Tibial nerve (tissue), 4 donors: ENCODE results near the gene ABCC4. TPM values are rescaled to one million over a fixed set of nuclear protein-coding genes. Genes with fewer than 3 reads are reported as not detected.

Experiments used
- DNase-seq, 2 donors: peaks; one replicate each; pipeline ENCODE4 v3.0.0-alpha.2; 2019; ENCODE audit warnings: low spot score in 2 of 2
- H3K27ac ChIP-seq, 4 donors: fragments of 200-600 bp; sonication (generic) in 3 of 4; one replicate each; pipeline ENCODE4 v1.5.1; 2017 to 2019; ENCODE audit warnings: mild to moderate bottlenecking in 1 of 4
- H3K27me3 ChIP-seq, 2 donors: fragments of 200-600 bp; sonication (generic) in 1 of 2; one replicate each; pipeline versions ENCODE4 v1.5.1 to v1.6.0; 2017 to 2019
- H3K36me3 ChIP-seq, 3 donors: fragments of 200-600 bp; sonication (generic); one replicate each; pipeline ENCODE4 v1.5.1; 2018 to 2019
- H3K4me1 ChIP-seq, 4 donors: fragments of 200-600 bp; sonication (generic) in 3 of 4; one replicate each; pipeline ENCODE4 v1.5.1; 2017 to 2019
- H3K4me3 ChIP-seq, 4 donors: fragments of 200-600 bp; sonication (generic) in 3 of 4; one replicate each; pipeline ENCODE4 v1.5.1; 2017 to 2019; ENCODE audit warnings: mild to moderate bottlenecking in 1 of 4, moderate library complexity in 1 of 4
- H3K9me3 ChIP-seq, 4 donors: fragments of 200-600 bp; sonication (generic) in 3 of 4; one replicate each; pipeline ENCODE4 v1.5.1; 2017 to 2019
- CTCF ChIP-seq, 5 experiments: fragments of 200-600 bp in 3 of 5; fragments of 450-650 bp in 2 of 5; sonication (generic) in 3 of 5; IDR thresholded peaks; one replicate each; pipeline ENCODE4 v1.5.1; 2016 to 2019; ENCODE audit warnings: antibody characterized with exemption in 5 of 5, mild to moderate bottlenecking in 3 of 5, moderate library complexity in 2 of 5
- EP300 ChIP-seq, 2 donors: sonication (generic); formaldehyde crosslinking; IDR thresholded peaks; one replicate each; pipeline ENCODE4 v1.6.1; 2017; ENCODE audit warnings: antibody characterized with exemption in 2 of 2, mild to moderate bottlenecking in 1 of 2
- POLR2A ChIP-seq, 2 donors: fragments of 450-650 bp; IDR thresholded peaks; one replicate each; pipeline ENCODE4 v1.6.1; 2017; ENCODE audit warnings: antibody characterized with exemption in 2 of 2, mild to moderate bottlenecking in 2 of 2, moderate library complexity in 2 of 2
- WGBS, 2 donors: methylation state at CpG; one replicate each; pipeline ENCODE4 v1.1.5; 2018; 5-methylcytosine and 5-hydroxymethylcytosine counted together
- total RNA-seq, 4 donors: library from RNA; depleted of rRNA; stranded (reverse); fragments of >200 nt; gene quantifications; one replicate each; pipeline ENCODE4 v1.1.0, GENCODE V29; 2016

ABCC4 gene
- total RNA-seq, 4 donors from 2014 or later: 5.7 to 20.1 (median 9.3) TPM

GRCh38 chr13:94997126-94997525 is 304.1 kb downstream of the ABCC4 start:
- no peak for TF ChIP-seq EP300 (IDR thresholded peaks at IDR 0.05)
- no peak for TF ChIP-seq CTCF (IDR thresholded peaks at IDR 0.05)
- no peak for TF ChIP-seq POLR2A (IDR thresholded peaks at IDR 0.05)
- no peak overlapping the region for H3K4me3 ChIP-seq
- H3K27me3 ChIP-seq: peaks cover 0 to under 1% of the 10 kb centered on the region in 2 donors
- H3K9me3 ChIP-seq: no peaks in the 10 kb centered on the region
- no peak overlapping the region for H3K27ac ChIP-seq
- no peaks in the 10 kb centered on the region for H3K4me1 ChIP-seq
- no peaks in the 10 kb centered on the region for H3K36me3 ChIP-seq
- DNase-seq: no peak

- Histone ChIP-seq H3K27ac (no peak overlapping the region), H3K36me3 (no peaks in the 10 kb centered on the region), H3K4me1 (no peaks in the 10 kb centered on the region), H3K27me3 (no peaks in the 10 kb centered on the region), H3K4me3 (no peak overlapping the region), H3K9me3 (no peaks in the 10 kb centered on the region)
- no peak for TF ChIP-seq CTCF (IDR thresholded peaks at IDR 0.05)
- no peak for TF ChIP-seq POLR2A (IDR thresholded peaks at IDR 0.05)
- no peak for TF ChIP-seq EP300 (IDR thresholded peaks at IDR 0.05)
- 24 to 37% methylated on average over 1 of the region's 1 CpG for whole genome bisulfite sequencing, 2 donors
- DNase-seq: no peak
Measured at GRCh38 chr13:94996445-94996844, 304.8 kb downstream of the ABCC4 start.

GRCh38 chr13:94994506-94994905 is 306.7 kb downstream of the ABCC4 start:
- DNase-seq: no peak
- 69 to 70% methylated on average over 3 of the region's 3 CpGs for WGBS, 2 donors
- Histone ChIP-seq H3K27ac (no peak overlapping the region), H3K27me3 (no peaks in the 10 kb centered on the region), H3K4me3 (no peak overlapping the region), H3K9me3 (no peaks in the 10 kb centered on the region), H3K36me3 (no peaks in the 10 kb centered on the region), H3K4me1 (no peaks in the 10 kb centered on the region)
- TF ChIP-seq EP300 (IDR thresholded peaks at IDR 0.05) (no peak), CTCF (IDR thresholded peaks at IDR 0.05) (no peak), POLR2A (IDR thresholded peaks at IDR 0.05) (no peak)

GRCh38 chr13:94993616-94994015 is 307.6 kb downstream of the ABCC4 start:
- Histone ChIP-seq H3K4me3 (no peak overlapping the region), H3K36me3 (no peaks in the 10 kb centered on the region)

More at GRCh38 chr13:94993616-94994015, 307.6 kb downstream of the ABCC4 start:
- Histone ChIP-seq H3K27me3 (no peaks in the 10 kb centered on the region), H3K27ac (no peak overlapping the region), H3K4me1 (no peaks in the 10 kb centered on the region), H3K9me3 (no peaks in the 10 kb centered on the region)
- 55 to 61% methylated on average over 3 of the region's 3 CpGs for WGBS, 2 donors
- no peak for DNase-seq
- TF ChIP-seq CTCF (IDR thresholded peaks at IDR 0.05) (no peak), EP300 (IDR thresholded peaks at IDR 0.05) (no peak), POLR2A (IDR thresholded peaks at IDR 0.05) (no peak)
